ENCODE measurements around the gene PGC.

PGC gene

GRCh38 chr6:41728073-41728936 is 18.9 kb downstream of the PGC start:
- DNase-seq: peak; percentile 73 to 77

GRCh38 chr6:41727705-41728072 is 19.5 kb downstream of the PGC start:
- no peak for DNase-seq

GRCh38 chr6:41726876-41727275 is 20.3 kb downstream of the PGC start:
- DNase-seq: no peak

- DNase-seq: no peak
These were observed 22.4 kb downstream of the PGC start for GRCh38 chr6:41724586-41725501.

- no peak for DNase-seq
These were observed 23.0 kb downstream of the PGC start for GRCh38 chr6:41724228-41724580.

- peak in 1 of 2 experiments; percentile 62 for DNase-seq
These were observed 23.5 kb downstream of the PGC start for GRCh38 chr6:41723530-41724227.

- no peak for DNase-seq
These were observed 24.1 kb downstream of the PGC start for GRCh38 chr6:41722969-41723529.

- no peak for DNase-seq
These were observed 25.8 kb downstream of the PGC start for GRCh38 chr6:41721414-41721813.

- no peak for DNase-seq
These were observed 26.4 kb downstream of the PGC start for GRCh38 chr6:41720783-41721182.

- no peak for DNase-seq
These were observed 27.0 kb downstream of the PGC start for GRCh38 chr6:41720262-41720620.

GRCh38 chr6:41719436-41720261 is 27.5 kb downstream of the PGC start:
- no peak for DNase-seq

GRCh38 chr6:41718828-41719227 is 28.4 kb downstream of the PGC start:
- no peak for DNase-seq

GRCh38 chr6:41717392-41717736 is 29.8 kb downstream of the PGC start:
- DNase-seq: no peak

GRCh38 chr6:41716516-41717391 is 30.4 kb downstream of the PGC start:
- peak in 1 of 2 experiments; percentile 3 for DNase-seq

GRCh38 chr6:41715795-41716515 is 31.2 kb downstream of the PGC start:
- DNase-seq: no peak

GRCh38 chr6:41714556-41715273 is 32.5 kb downstream of the PGC start:
- no peak for DNase-seq

GRCh38 chr6:41713650-41714291 is 33.4 kb downstream of the PGC start:
- DNase-seq: no peak

- DNase-seq: peak in 1 of 2 experiments; percentile 27
These were observed 34.0 kb downstream of the PGC start for GRCh38 chr6:41713159-41713649.

GRCh38 chr6:41712651-41713103 is 34.5 kb downstream of the PGC start:
- peak in 1 of 2 experiments; percentile 16 for DNase-seq

All from SHP77 (cell line).